ENCODE measurements around the gene HS3ST4.

DNA sequence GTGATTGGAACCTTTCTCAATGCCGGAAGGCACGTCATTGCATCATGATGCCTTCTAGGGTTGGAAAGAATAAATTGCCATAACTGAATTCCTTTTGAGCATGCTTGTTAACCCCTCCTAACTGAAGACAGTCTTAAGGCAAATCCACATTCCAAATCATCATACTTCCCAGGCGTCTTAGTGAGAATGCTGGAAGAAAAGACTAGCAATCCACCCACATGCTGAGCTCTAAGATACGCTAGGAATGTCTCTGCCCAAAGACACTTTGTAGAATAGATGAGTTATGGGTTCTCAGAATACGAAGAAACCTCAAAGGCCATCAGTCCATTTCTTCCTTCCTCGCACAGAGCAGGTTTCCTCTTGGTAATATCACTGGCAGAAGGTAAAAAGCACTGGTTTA is 486.5 kb downstream of the HS3ST4 start:
- no peak for TF ChIP-seq EZH2 (IDR thresholded peaks at IDR 0.05)
- TF ChIP-seq, protein P1, sequence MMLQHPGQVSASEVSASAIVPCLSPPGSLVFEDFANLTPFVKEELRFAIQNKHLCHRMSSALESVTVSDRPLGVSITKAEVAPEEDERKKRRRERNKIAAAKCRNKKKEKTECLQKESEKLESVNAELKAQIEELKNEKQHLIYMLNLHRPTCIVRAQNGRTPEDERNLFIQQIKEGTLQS (IDR thresholded peaks at IDR 0.05) = no peak
- no peak for TF ChIP-seq JUND (IDR thresholded peaks at IDR 0.05)
- TF ChIP-seq, protein P2, sequence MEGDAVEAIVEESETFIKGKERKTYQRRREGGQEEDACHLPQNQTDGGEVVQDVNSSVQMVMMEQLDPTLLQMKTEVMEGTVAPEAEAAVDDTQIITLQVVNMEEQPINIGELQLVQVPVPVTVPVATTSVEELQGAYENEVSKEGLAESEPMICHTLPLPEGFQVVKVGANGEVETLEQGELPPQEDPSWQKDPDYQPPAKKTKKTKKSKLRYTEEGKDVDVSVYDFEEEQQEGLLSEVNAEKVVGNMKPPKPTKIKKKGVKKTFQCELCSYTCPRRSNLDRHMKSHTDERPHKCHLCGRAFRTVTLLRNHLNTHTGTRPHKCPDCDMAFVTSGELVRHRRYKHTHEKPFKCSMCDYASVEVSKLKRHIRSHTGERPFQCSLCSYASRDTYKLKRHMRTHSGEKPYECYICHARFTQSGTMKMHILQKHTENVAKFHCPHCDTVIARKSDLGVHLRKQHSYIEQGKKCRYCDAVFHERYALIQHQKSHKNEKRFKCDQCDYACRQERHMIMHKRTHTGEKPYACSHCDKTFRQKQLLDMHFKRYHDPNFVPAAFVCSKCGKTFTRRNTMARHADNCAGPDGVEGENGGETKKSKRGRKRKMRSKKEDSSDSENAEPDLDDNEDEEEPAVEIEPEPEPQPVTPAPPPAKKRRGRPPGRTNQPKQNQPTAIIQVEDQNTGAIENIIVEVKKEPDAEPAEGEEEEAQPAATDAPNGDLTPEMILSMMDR (IDR thresholded peaks at IDR 0.05 in 2 of 3, conservative IDR thresholded peaks at IDR 0.05 in 1 of 3; ENCODE audit: borderline replicate concordance in 1 of 3, insufficient read depth in 1 of 3, low read depth in 2 of 3, low read length in 2 of 3) = no peak
- no peak for TF ChIP-seq CBX3 (IDR thresholded peaks at IDR 0.05; ENCODE audit: low read depth)
- no peak for TF ChIP-seq POLR2A (IDR thresholded peaks at IDR 0.05; ENCODE audit: borderline replicate concordance, extremely low read depth, insufficient read depth, insufficient read length)
- TF ChIP-seq, protein P3, sequence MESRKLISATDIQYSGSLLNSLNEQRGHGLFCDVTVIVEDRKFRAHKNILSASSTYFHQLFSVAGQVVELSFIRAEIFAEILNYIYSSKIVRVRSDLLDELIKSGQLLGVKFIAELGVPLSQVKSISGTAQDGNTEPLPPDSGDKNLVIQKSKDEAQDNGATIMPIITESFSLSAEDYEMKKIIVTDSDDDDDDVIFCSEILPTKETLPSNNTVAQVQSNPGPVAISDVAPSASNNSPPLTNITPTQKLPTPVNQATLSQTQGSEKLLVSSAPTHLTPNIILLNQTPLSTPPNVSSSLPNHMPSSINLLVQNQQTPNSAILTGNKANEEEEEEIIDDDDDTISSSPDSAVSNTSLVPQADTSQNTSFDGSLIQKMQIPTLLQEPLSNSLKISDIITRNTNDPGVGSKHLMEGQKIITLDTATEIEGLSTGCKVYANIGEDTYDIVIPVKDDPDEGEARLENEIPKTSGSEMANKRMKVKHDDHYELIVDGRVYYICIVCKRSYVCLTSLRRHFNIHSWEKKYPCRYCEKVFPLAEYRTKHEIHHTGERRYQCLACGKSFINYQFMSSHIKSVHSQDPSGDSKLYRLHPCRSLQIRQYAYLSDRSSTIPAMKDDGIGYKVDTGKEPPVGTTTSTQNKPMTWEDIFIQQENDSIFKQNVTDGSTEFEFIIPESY (IDR thresholded peaks at IDR 0.05; ENCODE audit: extremely low read depth, insufficient replicate concordance, low read length) = no peak
- TF ChIP-seq SP1 (IDR thresholded peaks at IDR 0.05; ENCODE audit: low read depth) = no peak
- TF ChIP-seq YY1 (IDR thresholded peaks at IDR 0.05; ENCODE audit: extremely low read depth, insufficient replicate concordance, low read depth, low read length) = no peak
- no peak for TF ChIP-seq POLR2AphosphoS5 (IDR thresholded peaks at IDR 0.05; ENCODE audit: low read depth, low read length)
- TF ChIP-seq SRF (IDR thresholded peaks at IDR 0.05; ENCODE audit: low read depth) = no peak
- no peak for TF ChIP-seq RAD21 (IDR thresholded peaks at IDR 0.05; ENCODE audit: low read depth)
- no peak for TF ChIP-seq ZFX (IDR thresholded peaks at IDR 0.05)

Data from HCT116 (cell line).